ENCODE measurements around the gene RTP5.

DNA sequence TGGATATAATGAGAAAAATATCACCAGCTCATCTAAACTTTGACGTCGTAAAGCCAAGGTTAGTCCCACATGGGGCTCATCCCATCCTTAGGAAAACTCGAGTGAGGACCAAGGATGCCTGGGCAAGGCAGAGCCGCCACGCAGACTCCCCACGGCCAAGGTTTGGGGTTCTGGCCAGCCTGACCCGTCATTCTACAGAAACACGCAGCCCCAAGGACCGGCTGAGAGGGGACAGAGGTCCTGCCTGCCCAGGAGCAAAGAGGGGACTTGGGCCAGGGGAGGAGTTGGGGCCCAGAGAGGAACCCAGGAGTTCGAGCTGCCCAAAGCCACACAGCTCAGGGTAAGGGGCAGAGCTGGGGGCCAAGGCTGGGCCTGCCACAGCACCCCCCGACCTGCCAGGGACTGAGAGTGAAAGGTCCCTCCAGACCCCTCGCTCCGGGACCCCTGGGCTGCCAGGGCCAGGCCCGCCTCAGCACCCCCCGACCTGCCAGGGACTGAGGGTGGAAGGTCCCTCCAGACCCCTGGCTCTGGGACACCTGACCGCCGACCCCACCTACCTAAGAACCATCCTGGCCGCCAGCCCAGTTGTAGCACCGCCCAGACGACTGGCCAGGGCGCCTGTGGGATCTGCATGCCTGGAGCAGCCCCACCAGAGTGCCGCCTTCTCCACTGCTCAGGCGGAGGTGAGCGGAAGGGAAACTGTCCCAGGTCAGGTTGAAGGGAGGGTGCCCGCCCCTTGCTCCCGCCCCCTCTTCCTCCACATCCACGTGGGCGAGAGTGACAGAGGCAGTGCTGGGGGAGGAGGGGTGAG lies 11.1 kb upstream of the RTP5 start, which contains the start of gene PDCD1:
- TF ChIP-seq POLR2A (IDR thresholded peaks at IDR 0.05; ENCODE audit: low read depth, low read length) (no peak), POLR2AphosphoS5 (IDR thresholded peaks at IDR 0.05; ENCODE audit: insufficient read depth, low read depth, low read length) (no peak), MYC (IDR thresholded peaks at IDR 0.05; ENCODE audit: low read depth, low read length) (no peak)
- TF ChIP-seq, protein P1, sequence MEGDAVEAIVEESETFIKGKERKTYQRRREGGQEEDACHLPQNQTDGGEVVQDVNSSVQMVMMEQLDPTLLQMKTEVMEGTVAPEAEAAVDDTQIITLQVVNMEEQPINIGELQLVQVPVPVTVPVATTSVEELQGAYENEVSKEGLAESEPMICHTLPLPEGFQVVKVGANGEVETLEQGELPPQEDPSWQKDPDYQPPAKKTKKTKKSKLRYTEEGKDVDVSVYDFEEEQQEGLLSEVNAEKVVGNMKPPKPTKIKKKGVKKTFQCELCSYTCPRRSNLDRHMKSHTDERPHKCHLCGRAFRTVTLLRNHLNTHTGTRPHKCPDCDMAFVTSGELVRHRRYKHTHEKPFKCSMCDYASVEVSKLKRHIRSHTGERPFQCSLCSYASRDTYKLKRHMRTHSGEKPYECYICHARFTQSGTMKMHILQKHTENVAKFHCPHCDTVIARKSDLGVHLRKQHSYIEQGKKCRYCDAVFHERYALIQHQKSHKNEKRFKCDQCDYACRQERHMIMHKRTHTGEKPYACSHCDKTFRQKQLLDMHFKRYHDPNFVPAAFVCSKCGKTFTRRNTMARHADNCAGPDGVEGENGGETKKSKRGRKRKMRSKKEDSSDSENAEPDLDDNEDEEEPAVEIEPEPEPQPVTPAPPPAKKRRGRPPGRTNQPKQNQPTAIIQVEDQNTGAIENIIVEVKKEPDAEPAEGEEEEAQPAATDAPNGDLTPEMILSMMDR (IDR thresholded peaks at IDR 0.05; ENCODE audit: extremely low read depth in 1 of 2, insufficient read depth in 1 of 2, low read depth in 1 of 2, low read length in 2 of 2): no peak
